CD4-positive, alpha-beta T cell treated with Interleukin-21 for 1 hour (primary cell): ENCODE data around the gene FIP1L1.

Source experiments
- DNase-seq: peaks from one replicate; pipeline ENCODE4 v3.0.0-alpha.2; 2020

Gene FIP1L1

GRCh38 chr4:53507671-53508286, 130.3 kb downstream of the FIP1L1 start:
- DNase-seq: no peak

GRCh38 chr4:53508446-53508845, 131.0 kb downstream of the FIP1L1 start:
- no peak for DNase-seq

GRCh38 chr4:53510321-53510720, 132.9 kb downstream of the FIP1L1 start:
- no peak for DNase-seq
